CD14-positive monocyte (primary cell): ENCODE measurements around the gene MAB21L3. TPM values are rescaled to one million over a fixed set of nuclear protein-coding genes. Genes with fewer than 3 reads are reported as not detected.

ENCODE experiments used
- DNase-seq, 3 donors: peaks; one replicate each; pipeline ENCODE4 v3.0.0-alpha.2; 2011 to 2022
- H2AFZ ChIP-seq: 2 replicates; pipeline ENCODE4 v1.6.0; 2012; ENCODE audit warnings: mild to moderate bottlenecking, low read depth, low read length, inconsistent platforms; ENCODE audit not compliant: insufficient read depth, poor library complexity, severe bottlenecking
- H3K27ac ChIP-seq, 2 donors: 1 replicate in 1 of 2; 2 replicates in 1 of 2; pipeline ENCODE4 v1.5.1; 2012 to 2013; ENCODE audit warnings: low read length in 2 of 2, control low read depth in 1 of 2, inconsistent platforms in 1 of 2, low read depth in 1 of 2, mild to moderate bottlenecking in 1 of 2
- H3K27me3 ChIP-seq, 2 donors: one replicate each; pipeline versions ENCODE4 v1.6.0 to v1.6.1; 2011 to 2013; ENCODE audit warnings: low read length in 2 of 2; ENCODE audit not compliant: control insufficient read depth in 2 of 2, insufficient read depth in 2 of 2
- H3K36me3 ChIP-seq, 2 donors: replicated peaks in 1 of 2; 1 replicate in 1 of 2; 2 replicates in 1 of 2; pipeline versions ENCODE4 v1.5.1 to v1.6.1; 2012 to 2013; ENCODE audit warnings: low read length in 2 of 2, control low read depth in 1 of 2, inconsistent platforms in 1 of 2, mild to moderate bottlenecking in 1 of 2; ENCODE audit not compliant: insufficient read depth in 2 of 2, control insufficient read depth in 1 of 2
- H3K4me1 ChIP-seq, 2 donors: 1 replicate in 1 of 2; 2 replicates in 1 of 2; pipeline versions ENCODE4 v1.5.1 to v1.6.1; 2012 to 2013; ENCODE audit warnings: low read length in 2 of 2, control low read depth in 1 of 2, inconsistent platforms in 1 of 2, mild to moderate bottlenecking in 1 of 2, moderate library complexity in 1 of 2; ENCODE audit not compliant: insufficient read depth in 2 of 2, control insufficient read depth in 1 of 2
- H3K4me2 ChIP-seq: replicated peaks from 2 replicates; pipeline ENCODE3; 2012; ENCODE audit warnings: low read length, moderate library complexity, mild to moderate bottlenecking; ENCODE audit not compliant: poor library complexity, severe bottlenecking; ENCODE audit errors: extremely low read depth
- H3K4me3 ChIP-seq, 3 experiments: fragments of 200-600 bp in 1 of 3; sonication (generic) in 1 of 3; replicated peaks in 1 of 3; 1 replicate in 2 of 3; 2 replicates in 1 of 3; pipeline ENCODE4 v1.5.1; 2011 to 2013; ENCODE audit warnings: low read length in 3 of 3, mild to moderate bottlenecking in 3 of 3, control low read depth in 2 of 3, low read depth in 2 of 3, inconsistent platforms in 1 of 3, moderate library complexity in 1 of 3
- H3K79me2 ChIP-seq: 2 replicates; pipeline ENCODE4 v1.6.0; 2012; ENCODE audit warnings: mild to moderate bottlenecking, control low read depth, inconsistent platforms, low read length, moderate library complexity; ENCODE audit not compliant: insufficient read depth
- H3K9ac ChIP-seq: 2 replicates; pipeline ENCODE4 v1.6.0; 2017; ENCODE audit warnings: low read length, mild to moderate bottlenecking; ENCODE audit not compliant: insufficient read depth, poor library complexity, severe bottlenecking
- H3K9me3 ChIP-seq, 2 donors: replicated peaks in 1 of 2; 1 replicate in 1 of 2; 2 replicates in 1 of 2; pipeline versions ENCODE4 v1.5.1 to v1.6.1; 2012 to 2013; ENCODE audit warnings: low read length in 2 of 2, control low read depth in 1 of 2; ENCODE audit not compliant: control insufficient read depth in 1 of 2, insufficient read depth in 1 of 2
- H4K20me1 ChIP-seq: 2 replicates; pipeline ENCODE4 v1.6.0; 2012; ENCODE audit warnings: mild to moderate bottlenecking, low read length, control low read depth, moderate library complexity; ENCODE audit not compliant: insufficient read depth
- H3K27ac Mint-ChIP-seq, 7 donors: one replicate each; pipeline ENCODE4 v1.8.0; 2020; ENCODE audit warnings: mild to moderate bottlenecking in 7 of 7, mixed read lengths in 7 of 7, moderate library complexity in 6 of 7, inconsistent platforms in 2 of 7
- H3K27me3 Mint-ChIP-seq, 3 donors: one replicate each; pipeline ENCODE4 v1.8.0; 2021 to 2022; ENCODE audit warnings: low read depth in 3 of 3, mild to moderate bottlenecking in 3 of 3, mixed read lengths in 3 of 3, moderate library complexity in 3 of 3, inconsistent platforms in 1 of 3
- H3K36me3 Mint-ChIP-seq, 2 donors: one replicate each; pipeline ENCODE4 v1.8.0; 2020; ENCODE audit warnings: mixed read lengths in 2 of 2, inconsistent platforms in 1 of 2, mild to moderate bottlenecking in 1 of 2
- H3K4me1 Mint-ChIP-seq: one replicate; pipeline ENCODE4 v1.8.0; 2020; ENCODE audit warnings: mild to moderate bottlenecking, mixed read lengths
- H3K4me3 Mint-ChIP-seq, 2 donors: one replicate each; pipeline ENCODE4 v1.8.0; 2020; ENCODE audit warnings: mild to moderate bottlenecking in 2 of 2, mixed read lengths in 2 of 2, moderate library complexity in 1 of 2
- H3K9me3 Mint-ChIP-seq, 7 donors: one replicate each; pipeline ENCODE4 v1.8.0; 2020 to 2022; ENCODE audit warnings: mixed read lengths in 7 of 7, mild to moderate bottlenecking in 6 of 7, moderate library complexity in 6 of 7, inconsistent platforms in 2 of 7
- CTCF ChIP-seq: fragments of 200-600 bp; IDR thresholded peaks from one replicate; pipeline ENCODE4 v1.8.0; 2022; ENCODE audit warnings: antibody characterized with exemption, mild to moderate bottlenecking
- WGBS: methylation state at CpG from one replicate; pipeline ENCODE4 v1.1.5; 2013; ENCODE audit warnings: missing lambda C conversion rate; ENCODE audit not compliant: insufficient coverage; 5-methylcytosine and 5-hydroxymethylcytosine counted together
- intact Hi-C, 2 donors: fragments of 100-400 bp; cut with micrococcal nuclease; formaldehyde crosslinking; loops; one replicate each; pipeline versions ENCODE4 v1.15.0 to v1.15.1; 2023
- polyA plus RNA-seq, 3 donors: library from polyadenylated mRNA; depleted of rRNA in 1 of 3; unstranded in 2 of 3; stranded (reverse) in 1 of 3; fragments of 300-500 nt in 2 of 3; fragments of >200 nt in 1 of 3; fragmentation: Illumina TruSeq in 2 of 3; gene quantifications; 1 replicate in 2 of 3; 2 replicates in 1 of 3; pipeline ENCODE4 v1.2.3, GENCODE V29; 2012 to 2021

The MAB21L3 gene
- polyA plus RNA-seq, 3 donors: 0.44 TPM; not detected in 2

- Histone ChIP-seq H3K4me1 (peaks cover 28 to 29% of the 10 kb centered on the region in 2 donors), H3K36me3 (no peaks in the 10 kb centered on the region), H4K20me1 (no peaks in the 10 kb centered on the region), H2AFZ (no peak overlapping the region), H3K9ac (no peak overlapping the region), H3K4me3 (no peak overlapping the region), H3K9me3 (no peaks in the 10 kb centered on the region), H3K27ac (no peak overlapping the region), H3K27me3 (peaks cover 0 to 15% of the 10 kb centered on the region in 2 donors), H3K4me2 (no peak overlapping the region), H3K79me2 (no peaks in the 10 kb centered on the region)
- no peak for TF ChIP-seq CTCF
- Mint-ChIP-seq H3K4me1 (peaks cover 29% of the 10 kb centered on the region), H3K27ac (no peak overlapping the region), H3K4me3 (no peak overlapping the region), H3K36me3 (no peaks in the 10 kb centered on the region), H3K9me3 (peaks cover 0 to 2% (median 0%) of the 10 kb centered on the region in 7 donors), H3K27me3 (peaks cover 3 to 25% (median 6%) of the 10 kb centered on the region in 3 donors)
- intact Hi-C loops: loop anchor here in 1 of 2 donors (10.0 kb wide), 1 partner anchor 185 kb away; no protein-coding TSS in a partner anchor
- no peak for DNase-seq
- 91% methylated on average over 4 of the region's 7 CpGs for WGBS
These were observed 58.7 kb downstream of the MAB21L3 start for GRCh38 chr1:116169898-116170297.

- intact Hi-C loops: loop anchor here in 1 of 2 donors (10.0 kb wide), 1 partner anchor 184 kb away; no protein-coding TSS in a partner anchor
- Mint-ChIP-seq H3K27me3 (peaks cover 3 to 25% (median 5%) of the 10 kb centered on the region in 3 donors), H3K4me3 (no peak overlapping the region), H3K9me3 (peaks cover 0 to 1% (median 0%) of the 10 kb centered on the region in 7 donors), H3K27ac (no peak overlapping the region), H3K4me1 (peaks cover 19% of the 10 kb centered on the region), H3K36me3 (no peaks in the 10 kb centered on the region)
- Histone ChIP-seq H3K36me3 (no peaks in the 10 kb centered on the region), H3K4me1 (peaks cover 17 to 20% of the 10 kb centered on the region in 2 donors), H3K4me3 (no peak overlapping the region), H3K27me3 (peaks cover 0 to 15% of the 10 kb centered on the region in 2 donors), H3K79me2 (no peaks in the 10 kb centered on the region), H3K9ac (no peak overlapping the region), H4K20me1 (no peaks in the 10 kb centered on the region), H3K27ac (no peak overlapping the region), H3K4me2 (no peak overlapping the region), H3K9me3 (no peaks in the 10 kb centered on the region), H2AFZ (no peak overlapping the region)
- 92% methylated on average over 2 of the region's 6 CpGs for WGBS
- DNase-seq: no peak
- no peak for TF ChIP-seq CTCF
These were observed 59.8 kb downstream of the MAB21L3 start for GRCh38 chr1:116170721-116171589.
